COLO829 (cell line): ENCODE results near the gene SDK1.
"Not testable (repeated sequence)": the region's sequence is repeated elsewhere in the genome, so short reads cannot be mapped to it uniquely, and the experiment has no call there.

ENCODE experiments used
- DNase-seq: peaks from one replicate; pipeline ENCODE4 v3.0.0; 2012; ENCODE audit warnings: low spot score

Gene SDK1

DNA sequence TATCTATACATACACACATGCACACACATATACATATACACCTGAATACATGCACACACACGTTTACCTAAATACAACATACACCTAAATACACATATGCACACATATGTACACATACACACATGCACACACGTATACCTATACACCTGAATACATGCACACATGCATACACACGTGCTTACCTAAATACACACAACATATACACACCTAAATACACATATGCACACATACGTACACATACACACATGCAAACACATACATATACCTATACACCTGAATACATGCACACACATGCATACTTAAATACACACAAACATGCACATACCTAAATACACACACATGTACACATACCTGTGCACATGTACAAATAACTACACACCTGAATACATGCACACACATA lies 947.2 kb downstream of the SDK1 start:
- no peak for DNase-seq

- no peak for DNase-seq
Observed at GRCh38 chr7:4249241-4249640, 948.2 kb downstream of the SDK1 start.

- no peak for DNase-seq
Observed at GRCh38 chr7:4255336-4255735, 954.3 kb downstream of the SDK1 start.

GRCh38 chr7:4256286-4256685 lies 955.2 kb downstream of the SDK1 start:
- no peak for DNase-seq

DNA sequence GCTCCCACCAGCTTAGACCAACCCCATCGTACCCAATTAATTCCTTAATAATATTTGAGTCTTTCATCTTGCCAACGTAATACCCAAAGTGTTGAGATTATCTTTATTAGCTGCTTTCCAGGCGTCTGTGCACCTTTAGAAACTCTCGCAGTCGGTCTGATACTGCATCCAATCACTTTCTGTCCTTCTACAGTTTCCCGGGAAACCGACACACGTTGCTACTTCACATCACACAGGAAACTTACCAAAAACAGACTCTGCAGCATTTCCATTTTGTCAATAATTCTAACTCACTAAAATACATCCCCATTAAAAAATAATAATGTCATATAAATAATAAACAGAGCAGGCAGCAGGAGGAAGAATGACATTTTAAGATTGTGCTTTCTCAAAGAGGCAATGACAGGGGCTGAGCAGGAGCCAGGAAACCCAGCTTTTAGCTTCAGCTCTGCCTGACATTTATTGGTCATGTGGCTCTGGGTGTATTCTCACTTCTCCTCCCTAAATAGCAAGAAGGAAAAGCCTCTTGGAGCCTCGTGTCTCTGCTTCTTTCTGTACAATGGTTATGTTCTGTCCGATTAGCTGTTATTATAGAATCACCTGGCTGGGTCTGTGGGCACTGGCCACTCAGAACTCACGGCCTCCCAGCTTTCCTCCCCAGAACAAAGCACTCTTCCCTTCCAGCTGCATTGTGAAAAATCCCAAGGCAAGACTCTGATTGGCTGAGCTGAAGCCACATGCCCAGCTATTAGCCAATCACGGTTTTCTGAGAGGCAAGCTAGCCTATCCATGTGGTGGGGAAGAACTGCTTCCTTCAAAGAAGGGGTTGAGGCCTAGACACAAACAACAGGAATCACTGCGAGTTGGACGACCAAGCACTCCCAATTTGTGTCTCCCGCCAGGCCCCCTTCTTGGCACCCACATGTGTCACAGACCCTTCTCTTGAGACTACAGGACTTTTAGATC lies 956.4 kb downstream of the SDK1 start:
- DNase-seq = no peak

- DNase-seq = not testable (repeated sequence)
Observed at GRCh38 chr7:4260116-4260515, 959.1 kb downstream of the SDK1 start.

DNA sequence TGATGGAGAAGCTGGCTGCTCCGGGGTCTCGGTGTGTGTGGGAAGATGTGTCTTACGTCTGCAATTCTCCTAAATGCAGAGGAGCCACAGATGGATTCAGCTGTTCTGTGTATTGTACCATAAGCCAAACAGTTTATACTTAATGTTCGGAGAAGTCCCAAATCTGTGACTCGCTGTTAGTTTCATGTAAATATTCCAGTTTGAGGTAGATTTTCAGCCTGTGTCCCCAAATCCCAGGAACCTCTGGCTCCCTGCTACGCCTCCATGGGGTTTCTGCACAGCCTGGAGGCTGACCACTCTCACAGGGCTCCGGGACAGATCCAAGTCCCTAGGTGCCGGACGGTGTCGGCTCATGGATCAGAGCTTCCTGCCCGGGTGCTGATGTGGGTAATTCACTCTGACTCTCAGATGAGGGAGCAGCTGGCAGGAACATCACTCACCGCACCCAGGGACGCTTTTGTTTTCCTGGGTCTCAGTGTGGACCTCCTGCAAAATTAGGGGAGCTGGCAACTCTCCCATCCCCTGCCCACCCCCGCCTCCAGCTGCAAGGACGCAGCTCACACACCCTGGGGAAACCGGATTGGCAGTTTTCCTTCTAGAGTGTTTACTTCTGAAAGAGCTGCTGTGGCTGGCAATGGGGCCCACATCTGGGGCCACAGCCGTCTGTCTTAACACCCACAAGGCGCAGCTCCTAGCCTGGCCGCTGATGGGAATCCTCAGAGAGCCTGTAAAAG lies 960.0 kb downstream of the SDK1 start:
- DNase-seq = no peak

DNA sequence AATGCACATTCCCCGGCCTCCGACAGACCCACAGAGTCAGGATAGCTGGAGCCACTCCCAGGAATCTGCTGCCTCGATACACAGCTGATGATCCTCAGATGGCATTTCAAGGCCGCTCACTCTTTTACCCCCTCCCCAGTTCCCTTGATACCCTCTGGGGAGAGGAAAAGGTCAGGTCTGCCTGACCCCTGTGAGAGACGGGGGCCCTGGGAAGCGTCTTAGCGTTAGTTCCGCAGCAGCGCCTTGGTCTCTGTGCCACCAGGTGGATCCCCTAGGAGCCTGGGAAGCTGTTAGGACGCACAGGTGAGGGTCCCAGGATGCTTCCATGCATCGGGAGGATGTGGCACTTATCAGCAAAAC lies 960.5 kb downstream of the SDK1 start:
- no peak for DNase-seq

DNA sequence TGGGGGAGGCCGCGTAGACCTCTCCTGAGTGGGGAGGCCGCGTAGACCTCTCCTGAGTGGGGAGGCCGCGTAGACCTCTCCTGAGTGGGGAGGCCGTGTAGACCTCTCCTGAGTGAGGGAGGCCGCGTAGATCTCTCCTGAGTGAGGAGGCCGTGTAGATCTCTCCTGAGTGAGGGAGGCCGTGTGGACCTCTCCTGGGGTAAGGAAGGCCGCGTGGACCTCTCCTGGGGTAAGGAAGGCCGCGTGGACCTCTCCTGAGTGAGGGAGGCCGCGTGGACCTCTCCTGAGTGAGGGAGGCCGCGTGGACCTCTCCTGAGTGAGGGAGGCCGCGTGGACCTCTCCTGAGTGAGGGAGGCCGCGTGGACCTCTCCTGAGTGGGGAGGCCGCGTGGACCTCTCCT lies 963.2 kb downstream of the SDK1 start:
- DNase-seq = not testable (repeated sequence)

GRCh38 chr7:4265066-4265465 lies 964.0 kb downstream of the SDK1 start:
- DNase-seq = no peak

GRCh38 chr7:4265676-4266075 lies 964.6 kb downstream of the SDK1 start:
- DNase-seq = no peak

DNA sequence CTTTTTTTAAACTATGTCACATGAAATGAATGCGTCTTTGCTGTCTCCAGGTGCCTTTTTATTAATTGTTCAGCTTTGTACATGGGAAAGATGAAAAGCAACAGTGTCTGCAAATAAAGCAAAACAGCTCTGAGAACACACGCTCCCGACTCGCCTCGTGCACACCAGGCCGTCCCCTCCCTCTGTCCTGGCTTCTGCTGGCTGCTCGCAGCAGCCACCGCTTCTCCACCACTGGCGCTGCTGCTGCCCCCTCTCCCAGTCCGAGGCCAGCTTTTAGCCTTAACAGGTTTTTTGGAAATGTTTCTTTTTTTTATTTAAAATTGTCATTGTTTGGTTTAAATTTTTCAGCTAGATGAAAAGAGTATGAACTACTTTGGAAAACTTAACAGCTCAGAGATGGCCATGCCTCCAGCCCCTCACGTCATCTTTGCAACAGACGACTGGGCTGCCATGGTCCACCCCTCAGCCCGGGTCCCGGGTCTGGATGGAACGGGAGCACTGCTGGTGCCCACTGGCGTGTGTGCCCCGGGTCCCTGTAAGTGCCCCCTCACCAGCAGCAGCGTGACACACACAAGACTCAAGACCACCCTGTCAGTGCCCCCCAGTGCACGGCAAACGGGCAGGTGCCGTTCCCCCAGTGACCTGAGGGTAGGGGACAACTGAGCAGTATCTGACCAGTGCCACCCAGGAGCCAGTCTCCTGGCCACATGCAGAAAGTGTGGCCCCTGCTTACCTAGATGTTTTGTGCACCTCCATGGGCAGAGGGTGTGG lies 965.4 kb downstream of the SDK1 start:
- no peak for DNase-seq

DNA sequence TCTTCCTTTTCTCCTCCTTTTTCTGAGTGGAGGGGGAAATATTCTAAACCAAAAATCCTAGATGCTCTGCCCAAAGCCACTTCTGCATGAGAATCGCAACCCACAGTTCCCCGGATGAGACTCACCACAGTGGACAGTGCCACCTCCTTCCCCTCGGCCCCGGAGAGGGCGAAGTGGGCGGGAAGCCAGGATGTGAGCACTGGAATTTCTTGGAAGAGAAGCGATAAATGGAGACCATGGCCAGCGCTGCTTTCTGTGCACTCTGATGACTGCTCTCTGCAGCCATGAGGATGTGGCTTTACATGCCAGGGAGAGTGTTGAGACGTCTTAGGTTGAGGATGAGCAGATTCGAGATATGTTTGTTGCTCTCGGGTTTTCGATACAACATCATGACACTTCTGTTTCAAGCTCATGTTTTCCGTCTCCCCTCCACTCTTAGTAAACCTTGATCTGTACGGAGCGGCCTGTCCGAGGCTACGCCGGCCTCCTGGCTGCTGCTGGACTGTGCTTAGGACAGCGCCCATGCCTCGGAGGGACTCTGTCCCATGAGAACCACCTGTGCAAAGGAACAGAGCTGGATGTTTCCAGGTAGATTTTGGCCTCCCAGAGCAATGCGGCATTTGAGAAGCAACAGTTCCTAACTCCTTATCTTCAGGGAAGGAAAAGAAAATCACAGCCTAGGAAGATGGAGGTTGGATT lies 966.4 kb downstream of the SDK1 start:
- no peak for DNase-seq

GRCh38 chr7:4268040-4268965 lies 967.3 kb downstream of the SDK1 start:
- DNase-seq = no peak

GRCh38 chr7:4269086-4269485 lies 968.0 kb downstream of the SDK1 start:
- no peak for DNase-seq

DNA sequence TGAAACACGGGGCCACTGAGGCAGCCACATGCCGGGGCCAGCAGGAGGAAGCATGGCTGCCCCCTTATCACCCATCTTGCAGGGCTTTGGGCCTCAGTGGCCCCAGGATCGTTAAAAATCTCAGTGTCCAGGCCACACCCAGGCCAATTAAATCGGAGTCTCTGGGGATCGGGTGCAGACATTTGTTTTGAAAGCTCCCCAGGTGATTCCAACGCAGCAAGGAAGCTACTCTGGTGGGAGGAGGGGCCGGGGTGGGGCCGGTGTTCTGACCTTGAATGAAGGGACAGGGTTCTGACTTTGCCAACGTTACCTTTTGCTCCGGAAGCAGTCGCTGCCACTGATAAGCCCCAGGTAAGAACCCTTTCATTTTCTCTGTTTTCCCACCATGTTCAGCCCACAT lies 968.7 kb downstream of the SDK1 start:
- DNase-seq = no peak

- DNase-seq = no peak
Observed at GRCh38 chr7:4270268-4270667, 969.2 kb downstream of the SDK1 start.

DNA sequence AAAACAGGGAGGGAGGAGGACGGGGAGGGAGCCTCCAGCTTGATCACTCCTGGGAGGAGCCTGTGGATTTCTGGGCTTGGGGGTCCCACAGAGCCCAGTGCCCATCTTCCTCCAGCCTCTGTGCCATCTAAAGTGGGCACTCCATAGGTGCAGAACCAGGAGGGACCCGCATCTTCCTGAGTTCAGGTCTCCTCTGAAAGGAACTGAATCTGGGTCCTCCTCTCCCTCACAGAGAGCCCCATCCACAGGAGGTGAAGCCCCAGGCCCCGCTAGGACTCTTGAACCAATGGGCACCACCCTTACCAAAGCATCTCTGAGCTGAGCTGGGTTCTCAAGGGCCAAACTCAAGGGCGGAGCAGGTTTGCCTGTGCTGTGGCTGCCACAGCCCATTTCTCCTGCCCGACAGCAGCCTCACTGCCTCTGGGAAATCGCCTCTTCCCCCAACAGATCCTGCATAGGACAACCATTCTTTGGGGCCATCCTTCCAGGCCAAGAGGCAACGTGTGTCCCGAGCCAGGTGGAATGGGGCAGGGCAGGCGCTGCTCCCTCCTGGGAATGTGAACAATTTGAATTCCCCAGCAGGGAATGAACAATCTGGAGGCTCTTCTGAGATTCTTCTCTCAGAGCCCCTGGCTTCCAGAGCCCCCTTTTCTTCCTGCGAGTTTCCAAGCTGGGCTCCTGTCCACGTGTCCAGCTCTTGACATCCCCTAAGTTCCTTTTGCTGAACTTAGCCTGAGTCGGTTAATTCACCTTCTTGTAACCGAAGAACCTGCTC lies 970.1 kb downstream of the SDK1 start:
- no peak for DNase-seq

- no peak for DNase-seq
Observed at GRCh38 chr7:4271716-4272015, 970.6 kb downstream of the SDK1 start.

GRCh38 chr7:4272141-4272540 lies 971.1 kb downstream of the SDK1 start:
- DNase-seq = no peak
